Measurements from ENCODE around the gene SPDEF.

- no peak for TF ChIP-seq CTCF (IDR thresholded peaks at IDR 0.05)
- no peak for TF ChIP-seq POLR2A (IDR thresholded peaks at IDR 0.05)
Observed at GRCh38 chr6:34538581-34538980, 17.5 kb downstream of the SPDEF start.
